Measurements from ENCODE around the gene IGHMBP2.

DNA sequence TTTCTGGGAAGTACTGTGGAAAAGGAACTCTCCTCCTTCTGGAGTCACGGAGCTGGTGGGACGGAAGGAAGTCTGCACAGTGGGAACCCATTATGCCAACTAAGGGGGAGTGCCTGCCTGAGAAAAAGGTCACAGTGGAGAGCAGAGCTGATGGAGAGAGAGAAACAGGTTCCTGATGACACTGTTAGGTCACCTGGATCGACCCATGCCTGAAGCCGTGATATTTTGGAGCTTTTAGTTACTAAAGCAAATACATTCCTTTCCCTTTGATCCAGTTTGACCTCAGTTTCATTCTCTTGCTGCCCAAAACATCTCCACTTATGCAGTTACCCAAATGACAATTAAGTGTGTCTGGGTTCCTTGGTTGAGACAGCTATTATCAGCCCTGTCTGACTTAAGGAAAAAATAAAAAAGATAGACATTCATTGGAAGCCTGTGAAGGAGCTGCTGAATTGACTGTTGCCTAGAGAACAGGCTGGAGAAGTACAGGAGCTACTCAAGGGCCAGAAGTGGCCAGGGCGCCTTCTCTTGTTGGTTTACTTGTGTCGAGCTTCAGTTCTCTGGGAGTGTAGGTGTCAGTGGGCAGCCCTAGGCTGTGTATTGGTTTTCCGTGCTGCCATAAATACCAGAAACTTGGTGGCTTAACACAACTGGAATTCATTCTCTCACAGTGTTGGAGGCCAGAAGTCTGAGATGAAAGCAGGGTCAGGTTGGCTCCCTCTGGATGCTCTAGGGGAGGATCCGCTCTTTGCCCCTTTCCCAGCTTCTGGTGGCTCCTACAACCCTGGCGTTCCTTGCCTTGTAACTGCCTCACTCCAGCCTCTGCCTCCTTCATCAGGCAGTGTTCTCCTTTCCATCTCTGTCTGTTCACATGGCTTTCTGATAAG, 63.4 kb downstream of the IGHMBP2 start:
- TF ChIP-seq, protein P1, sequence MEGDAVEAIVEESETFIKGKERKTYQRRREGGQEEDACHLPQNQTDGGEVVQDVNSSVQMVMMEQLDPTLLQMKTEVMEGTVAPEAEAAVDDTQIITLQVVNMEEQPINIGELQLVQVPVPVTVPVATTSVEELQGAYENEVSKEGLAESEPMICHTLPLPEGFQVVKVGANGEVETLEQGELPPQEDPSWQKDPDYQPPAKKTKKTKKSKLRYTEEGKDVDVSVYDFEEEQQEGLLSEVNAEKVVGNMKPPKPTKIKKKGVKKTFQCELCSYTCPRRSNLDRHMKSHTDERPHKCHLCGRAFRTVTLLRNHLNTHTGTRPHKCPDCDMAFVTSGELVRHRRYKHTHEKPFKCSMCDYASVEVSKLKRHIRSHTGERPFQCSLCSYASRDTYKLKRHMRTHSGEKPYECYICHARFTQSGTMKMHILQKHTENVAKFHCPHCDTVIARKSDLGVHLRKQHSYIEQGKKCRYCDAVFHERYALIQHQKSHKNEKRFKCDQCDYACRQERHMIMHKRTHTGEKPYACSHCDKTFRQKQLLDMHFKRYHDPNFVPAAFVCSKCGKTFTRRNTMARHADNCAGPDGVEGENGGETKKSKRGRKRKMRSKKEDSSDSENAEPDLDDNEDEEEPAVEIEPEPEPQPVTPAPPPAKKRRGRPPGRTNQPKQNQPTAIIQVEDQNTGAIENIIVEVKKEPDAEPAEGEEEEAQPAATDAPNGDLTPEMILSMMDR (conservative IDR thresholded peaks at IDR 0.05; ENCODE audit: low read depth, low read length), result no peak
- no peak for TF ChIP-seq EZH2 (IDR thresholded peaks at IDR 0.05; ENCODE audit: borderline replicate concordance, low read depth, low read length, poor library complexity, severe bottlenecking)
